B cell (primary cell): Measurements from ENCODE around the gene TOM1L1. TPM values are rescaled to one million over a fixed set of nuclear protein-coding genes. Genes with fewer than 3 reads are reported as not detected.

Source experiments
- ATAC-seq: fragments of 200-7000 bp; cut with Tn5 transposase; one replicate; pipeline ENCODE4 v1.10.0; 2021; ENCODE audit warnings: low read depth, mild to moderate bottlenecking, moderate number of reproducible peaks, moderate library complexity
- CTCF ChIA-PET: fragments of 350-600 bp; sonication (Branson Sonifier 250); formaldehyde crosslinking; loops from one replicate; lab custom pipeline; 2021; ENCODE audit warnings: antibody characterized with exemption, inconsistent platforms; lab: Charles Lee
- POLR2A ChIA-PET: fragments of 350-600 bp; sonication (Branson Sonifier 250); formaldehyde crosslinking; loops from one replicate; lab custom pipeline; 2021; ENCODE audit warnings: antibody characterized with exemption; lab: Charles Lee
- DNase-seq: peaks from one replicate; pipeline ENCODE4 v3.0.0; 2013
- H2AFZ ChIP-seq: 2 replicates; pipeline ENCODE4 v1.6.1; 2012; ENCODE audit warnings: mild to moderate bottlenecking, low read depth, low read length; ENCODE audit not compliant: insufficient read depth, poor library complexity, severe bottlenecking
- H3K27ac ChIP-seq, 2 donors: 1 replicate in 1 of 2; 2 replicates in 1 of 2; pipeline ENCODE4 v1.5.1; 2012 to 2013; ENCODE audit warnings: low read length in 2 of 2, mild to moderate bottlenecking in 2 of 2, moderate library complexity in 1 of 2
- H3K27me3 ChIP-seq, 4 experiments: fragments of 200-600 bp in 1 of 4; sonication (generic) in 1 of 4; replicated peaks in 1 of 4; 1 replicate in 2 of 4; 2 replicates in 2 of 4; pipeline versions ENCODE4 v1.6.1 to v1.7.0; 2013 to 2016; ENCODE audit warnings: low read length in 3 of 4, mild to moderate bottlenecking in 2 of 4, mixed read lengths in 1 of 4, moderate library complexity in 1 of 4; ENCODE audit not compliant: insufficient read depth in 4 of 4, control insufficient read depth in 3 of 4; ENCODE audit errors: control extremely low read depth in 1 of 4
- H3K36me3 ChIP-seq, 2 experiments: replicated peaks in 1 of 2; 1 replicate in 1 of 2; 2 replicates in 1 of 2; pipeline versions ENCODE4 v1.6.1 to v1.7.1; 2013; ENCODE audit warnings: low read length in 1 of 2; ENCODE audit not compliant: insufficient read depth in 2 of 2, control insufficient read depth in 1 of 2; ENCODE audit errors: control extremely low read depth in 1 of 2, extremely low read depth in 1 of 2
- H3K4me1 ChIP-seq, 2 donors: fragments of 200-600 bp in 1 of 2; sonication (generic) in 1 of 2; 1 replicate in 1 of 2; 2 replicates in 1 of 2; pipeline versions ENCODE4 v1.5.1 to v1.6.1; 2013 to 2017; ENCODE audit warnings: low read length in 2 of 2; ENCODE audit not compliant: control insufficient read depth in 2 of 2, insufficient read depth in 2 of 2
- H3K4me2 ChIP-seq: replicated peaks from 2 replicates; pipeline ENCODE3; 2012; ENCODE audit warnings: mild to moderate bottlenecking, low read depth, low read length; ENCODE audit not compliant: poor library complexity, severe bottlenecking
- H3K4me3 ChIP-seq, 5 experiments: fragments of 200-600 bp in 1 of 5; sonication (generic) in 1 of 5; 1 replicate in 3 of 5; 2 replicates in 2 of 5; pipeline versions ENCODE4 v1.5.1 to v1.7.0; 2011 to 2016; ENCODE audit warnings: low read length in 4 of 5, mild to moderate bottlenecking in 4 of 5, low read depth in 2 of 5, control low read depth in 1 of 5, moderate library complexity in 1 of 5; ENCODE audit not compliant: insufficient read depth in 1 of 5; ENCODE audit errors: control extremely low read depth in 1 of 5, extremely low read depth in 1 of 5
- H3K79me2 ChIP-seq: fragments of 200-600 bp; sonication (generic); one replicate; pipeline ENCODE4 v1.6.0; 2016; ENCODE audit warnings: low read length; ENCODE audit not compliant: control insufficient read depth, insufficient read depth
- H3K9ac ChIP-seq: fragments of 200-600 bp; sonication (generic); 2 replicates; pipeline ENCODE4 v1.6.1; 2017; ENCODE audit warnings: mild to moderate bottlenecking, low read length, moderate library complexity
- H3K9me3 ChIP-seq, 3 donors: one replicate each; pipeline versions ENCODE4 v1.6.1 to v1.7.1; 2013; ENCODE audit warnings: low read length in 2 of 3; ENCODE audit not compliant: control insufficient read depth in 2 of 3, insufficient read depth in 1 of 3; ENCODE audit errors: control extremely low read depth in 1 of 3
- H4K20me1 ChIP-seq: 2 replicates; pipeline ENCODE4 v1.6.0; 2012; ENCODE audit warnings: mild to moderate bottlenecking, low read length; ENCODE audit not compliant: insufficient read depth, control insufficient read depth, poor library complexity, severe bottlenecking
- H3K27ac Mint-ChIP-seq: one replicate; pipeline ENCODE4 v1.8.0; 2021; ENCODE audit warnings: mixed read lengths
- H3K27me3 Mint-ChIP-seq: one replicate; pipeline ENCODE4 v1.8.0; 2021; ENCODE audit warnings: mixed read lengths
- H3K4me1 Mint-ChIP-seq: one replicate; pipeline ENCODE4 v1.8.0; 2021; ENCODE audit warnings: mixed read lengths
- H3K4me3 Mint-ChIP-seq: one replicate; pipeline ENCODE4 v1.8.0; 2021; ENCODE audit warnings: mixed read lengths
- H3K9me3 Mint-ChIP-seq: one replicate; pipeline ENCODE4 v1.8.0; 2022; ENCODE audit warnings: mixed read lengths; ENCODE audit not compliant: insufficient read depth
- EZH2 ChIP-seq: IDR thresholded peaks from 2 replicates; pipeline ENCODE4 v1.6.1; 2012; ENCODE audit warnings: borderline replicate concordance, low read depth, mild to moderate bottlenecking, moderate library complexity, low read length; ENCODE audit not compliant: insufficient read depth, poor library complexity, severe bottlenecking
- WGBS: methylation state at CpG from one replicate; pipeline ENCODE4 v1.1.5; 2013; ENCODE audit warnings: missing lambda C conversion rate; ENCODE audit not compliant: insufficient coverage; 5-methylcytosine and 5-hydroxymethylcytosine counted together
- intact Hi-C: fragments of 100-400 bp; cut with micrococcal nuclease; formaldehyde crosslinking; loops from one replicate; pipeline ENCODE4 v1.10.0; 2022
- polyA plus RNA-seq: library from polyadenylated mRNA; depleted of rRNA; stranded (reverse); fragments of >200 nt; gene quantifications from 2 replicates; pipeline ENCODE4 v1.2.3, GENCODE V29; 2012
- total RNA-seq, 2 donors: library from RNA; stranded (reverse); fragments of 120-200 nt in 1 of 2; gene quantifications; 1 replicate in 1 of 2; 2 replicates in 1 of 2; pipeline versions ENCODE4 v1.2.3 to v1.2.4, GENCODE V29; 2013 to 2022
- TF ChIP-seq, protein P1 (sequence below): fragments of 200-600 bp; IDR thresholded peaks from one replicate; pipeline ENCODE4 v1.8.0; 2022; ENCODE audit warnings: antibody characterized with exemption, mild to moderate bottlenecking

The TOM1L1 gene
- total and polyA plus RNA-seq, 2 donors (not counting 1 experiment from before 2014, with no cell fraction given): not detected

DNA sequence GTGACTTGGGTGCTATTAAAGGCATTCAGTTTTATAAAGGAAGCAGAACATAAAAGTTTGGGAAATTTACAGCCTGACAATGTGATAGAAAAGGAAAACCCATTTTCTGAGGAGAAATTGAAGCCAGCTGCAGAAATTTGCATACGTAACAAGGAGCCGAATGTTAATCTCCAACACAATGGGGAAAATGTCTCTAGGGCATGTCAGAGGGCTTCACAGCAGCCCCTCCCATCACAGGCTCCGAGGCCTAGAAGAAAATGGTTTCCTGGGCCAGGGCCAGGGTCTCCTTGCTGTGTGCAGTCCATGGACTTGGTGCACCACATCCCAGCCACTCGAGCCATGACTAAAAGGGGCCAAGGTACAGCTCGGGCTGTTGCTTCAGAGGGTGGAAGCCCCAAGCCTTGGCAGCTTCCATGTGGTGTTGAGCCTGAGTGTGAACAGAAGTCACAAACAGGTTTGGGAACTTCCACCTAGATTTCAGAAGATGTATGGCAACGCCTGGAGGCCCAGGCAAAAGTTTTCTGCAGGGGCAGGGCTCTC lies 23.9 kb upstream of the TOM1L1 start:
- intact Hi-C loops: no loop called here
- ATAC-seq (no peak), DNase-seq (no peak)
- WGBS: 89% methylated on average over 6 of the region's 6 CpGs
- no peak overlapping the region for H3K4me3 ChIP-seq
- CTCF ChIA-PET: no interaction called here
- H3K4me2 ChIP-seq: no peak overlapping the region
- H3K9me3 ChIP-seq: no peaks in the 10 kb centered on the region
- no peak for TF ChIP-seq EZH2
- H3K27ac ChIP-seq: no peak overlapping the region
- no peaks in the 10 kb centered on the region for H3K4me1 ChIP-seq
- H3K79me2 ChIP-seq: no peaks in the 10 kb centered on the region
- POLR2A ChIA-PET: no interaction called here
- H3K4me1 Mint-ChIP-seq: no peaks in the 10 kb centered on the region
- H2AFZ ChIP-seq: no peak overlapping the region
- no peaks in the 10 kb centered on the region for H3K27me3 ChIP-seq
- H3K27me3 Mint-ChIP-seq: peaks cover 10% of the 10 kb centered on the region
- no peaks in the 10 kb centered on the region for H3K36me3 ChIP-seq
- H3K9ac ChIP-seq: no peak overlapping the region
- no peak overlapping the region for H3K4me3 Mint-ChIP-seq
- no peak overlapping the region for H3K27ac Mint-ChIP-seq
- no peaks in the 10 kb centered on the region for H4K20me1 ChIP-seq
- H3K9me3 Mint-ChIP-seq: peaks cover 6% of the 10 kb centered on the region

DNA sequence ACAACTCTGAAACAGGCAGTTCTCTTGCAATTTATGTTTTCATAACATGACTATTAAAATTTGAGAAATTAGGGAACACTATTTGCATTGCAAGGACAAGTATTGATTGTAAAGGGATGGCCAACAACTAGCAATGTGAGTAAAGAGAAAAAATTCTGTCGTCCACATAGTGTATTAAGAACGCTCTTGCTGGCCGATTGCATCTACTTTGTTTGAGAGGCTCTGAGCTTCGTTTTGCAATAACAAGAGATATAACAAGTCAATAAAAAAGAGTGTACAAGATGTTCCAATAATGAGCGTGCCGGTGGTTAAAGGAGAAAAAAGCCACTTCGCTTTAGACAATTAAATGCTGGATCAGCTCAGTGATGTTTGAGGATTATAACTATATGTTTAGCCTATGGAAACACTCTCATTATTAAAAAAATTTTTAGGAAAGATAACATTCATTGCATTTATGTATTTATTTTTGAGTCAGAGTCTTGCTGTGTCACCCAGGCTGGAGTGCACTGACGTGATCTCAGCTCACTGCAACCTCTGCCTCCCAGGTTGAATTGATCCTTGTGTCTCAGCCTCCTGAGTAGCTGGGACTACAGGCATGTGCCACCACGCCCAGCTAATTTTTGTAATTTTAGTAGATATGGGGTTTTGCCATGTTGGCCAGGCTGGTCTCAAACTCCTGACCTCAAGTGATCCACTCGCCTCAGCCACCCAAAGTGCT lies 19.2 kb upstream of the TOM1L1 start:
- Histone ChIP-seq H3K4me2 (no peak overlapping the region), H3K27me3 (no peaks in the 10 kb centered on the region), H3K27ac (no peak overlapping the region), H3K79me2 (no peaks in the 10 kb centered on the region), H3K4me1 (no peaks in the 10 kb centered on the region), H2AFZ (no peak overlapping the region), H3K9ac (no peak overlapping the region), H3K9me3 (no peaks in the 10 kb centered on the region), H3K4me3 (no peak overlapping the region), H4K20me1 (no peaks in the 10 kb centered on the region), H3K36me3 (no peaks in the 10 kb centered on the region)
- H3K27me3 Mint-ChIP-seq: peaks cover 6% of the 10 kb centered on the region
- no peak overlapping the region for H3K27ac Mint-ChIP-seq
- POLR2A ChIA-PET: no interaction called here
- intact Hi-C loops: no loop called here
- no peaks in the 10 kb centered on the region for H3K4me1 Mint-ChIP-seq
- no peak for DNase-seq
- TF ChIP-seq, protein P1, sequence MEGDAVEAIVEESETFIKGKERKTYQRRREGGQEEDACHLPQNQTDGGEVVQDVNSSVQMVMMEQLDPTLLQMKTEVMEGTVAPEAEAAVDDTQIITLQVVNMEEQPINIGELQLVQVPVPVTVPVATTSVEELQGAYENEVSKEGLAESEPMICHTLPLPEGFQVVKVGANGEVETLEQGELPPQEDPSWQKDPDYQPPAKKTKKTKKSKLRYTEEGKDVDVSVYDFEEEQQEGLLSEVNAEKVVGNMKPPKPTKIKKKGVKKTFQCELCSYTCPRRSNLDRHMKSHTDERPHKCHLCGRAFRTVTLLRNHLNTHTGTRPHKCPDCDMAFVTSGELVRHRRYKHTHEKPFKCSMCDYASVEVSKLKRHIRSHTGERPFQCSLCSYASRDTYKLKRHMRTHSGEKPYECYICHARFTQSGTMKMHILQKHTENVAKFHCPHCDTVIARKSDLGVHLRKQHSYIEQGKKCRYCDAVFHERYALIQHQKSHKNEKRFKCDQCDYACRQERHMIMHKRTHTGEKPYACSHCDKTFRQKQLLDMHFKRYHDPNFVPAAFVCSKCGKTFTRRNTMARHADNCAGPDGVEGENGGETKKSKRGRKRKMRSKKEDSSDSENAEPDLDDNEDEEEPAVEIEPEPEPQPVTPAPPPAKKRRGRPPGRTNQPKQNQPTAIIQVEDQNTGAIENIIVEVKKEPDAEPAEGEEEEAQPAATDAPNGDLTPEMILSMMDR: no peak
- no peak for TF ChIP-seq EZH2
- CTCF ChIA-PET: no interaction called here
- H3K9me3 Mint-ChIP-seq: peaks cover 2% of the 10 kb centered on the region
- no peak for ATAC-seq
- H3K4me3 Mint-ChIP-seq: no peak overlapping the region
- WGBS: 73% methylated on average over 3 of the region's 10 CpGs
